Activated CD8-positive, alpha-beta T cell treated with anti-CD3 and anti-CD28 coated beads for 36 hours (primary cell): Measurements from ENCODE around the gene COL24A1. TPM values are rescaled to one million over a fixed set of nuclear protein-coding genes. Genes with fewer than 3 reads are reported as not detected.

Experiments used
- ATAC-seq: fragments of 200-7000 bp; cut with Tn5 transposase; one replicate; pipeline ENCODE4 v1.10.0; 2021; ENCODE audit warnings: mild to moderate bottlenecking, moderate library complexity
- CTCF ChIA-PET: fragments of 350-600 bp; sonication (Branson Sonifier 250); formaldehyde crosslinking; loops from one replicate; lab custom pipeline; 2021; ENCODE audit warnings: antibody characterized with exemption; lab: Charles Lee
- POLR2A ChIA-PET: fragments of 350-600 bp; sonication (Branson Sonifier 250); formaldehyde crosslinking; loops from one replicate; lab custom pipeline; 2021; ENCODE audit warnings: antibody characterized with exemption; lab: Charles Lee
- DNase-seq: peaks from one replicate; pipeline ENCODE4 v3.0.0-alpha.2; 2020
- H3K27ac Mint-ChIP-seq: one replicate; pipeline ENCODE4 v1.8.0; 2021; ENCODE audit warnings: mild to moderate bottlenecking, mixed read lengths
- H3K27me3 Mint-ChIP-seq: one replicate; pipeline ENCODE4 v1.8.0; 2021; ENCODE audit warnings: mixed read lengths
- H3K36me3 Mint-ChIP-seq: one replicate; pipeline ENCODE4 v1.8.0; 2021; ENCODE audit warnings: low read depth, mixed read lengths
- H3K4me1 Mint-ChIP-seq: one replicate; pipeline ENCODE4 v1.8.0; 2021; ENCODE audit warnings: low read depth, mixed read lengths
- H3K4me3 Mint-ChIP-seq: one replicate; pipeline ENCODE4 v1.8.0; 2021; ENCODE audit warnings: mild to moderate bottlenecking, moderate library complexity, mixed read lengths
- H3K9me3 Mint-ChIP-seq: one replicate; pipeline ENCODE4 v1.8.0; 2021; ENCODE audit warnings: mixed read lengths
- CTCF ChIP-seq: fragments of 200-600 bp; IDR thresholded peaks from one replicate; pipeline ENCODE4 v1.8.0; 2022; ENCODE audit warnings: antibody characterized with exemption, mild to moderate bottlenecking
- intact Hi-C: fragments of 100-400 bp; cut with micrococcal nuclease; formaldehyde crosslinking; loops from one replicate; pipeline ENCODE4 v1.10.0; 2022
- total RNA-seq, 2 experiments: library from RNA; stranded (reverse); gene quantifications; one replicate each; pipeline ENCODE4 v1.2.3, GENCODE V29; 2021

Gene COL24A1
- total RNA-seq, 2 experiments from 2014 or later, result not detected

- H3K27me3 Mint-ChIP-seq, result no peaks in the 10 kb centered on the region
- TF ChIP-seq CTCF, result peak; percentile 24
- no peak overlapping the region for H3K4me3 Mint-ChIP-seq
- POLR2A ChIA-PET, result interaction anchor here (1.0 kb wide), 1 partner anchor 15 kb away, joined by 3 read pairs; the partner anchor contains the start of gene ZNHIT6
- H3K4me1 Mint-ChIP-seq, result peaks cover 18% of the 10 kb centered on the region
- no peak overlapping the region for H3K27ac Mint-ChIP-seq
- H3K9me3 Mint-ChIP-seq, result no peaks in the 10 kb centered on the region
- intact Hi-C loops, result loop anchor here (10.0 kb wide), 1 partner anchor 388 kb away; no protein-coding TSS in a partner anchor
- DNase-seq, result no peak
- CTCF ChIA-PET, result interaction anchor here (0.8 to 2.1 kb wide), 7 partner anchors 9 to 384 kb away, joined by 3 to 10 read pairs (median 4); partner anchors contain the start of gene ZNHIT6
- ATAC-seq, result no peak
- peaks cover 28% of the 10 kb centered on the region for H3K36me3 Mint-ChIP-seq
These were observed 463.8 kb downstream of the COL24A1 start for GRCh38 chr1:85692730-85693314.

GRCh38 chr1:85689775-85690404 is 466.7 kb downstream of the COL24A1 start:
- H3K9me3 Mint-ChIP-seq, result no peaks in the 10 kb centered on the region
- intact Hi-C loops, result loop anchor here (10.0 kb wide), 1 partner anchor 385 kb away; no protein-coding TSS in a partner anchor
- peaks cover 14% of the 10 kb centered on the region for H3K4me1 Mint-ChIP-seq
- no peak for ATAC-seq
- no peak for TF ChIP-seq CTCF
- H3K36me3 Mint-ChIP-seq, result peaks cover 30% of the 10 kb centered on the region
- H3K27me3 Mint-ChIP-seq, result no peaks in the 10 kb centered on the region
- DNase-seq, result no peak
- CTCF ChIA-PET, result no interaction called here
- H3K27ac Mint-ChIP-seq, result no peak overlapping the region
- H3K4me3 Mint-ChIP-seq, result no peak overlapping the region
- POLR2A ChIA-PET, result no interaction called here

GRCh38 chr1:85683292-85684025 is 473.1 kb downstream of the COL24A1 start:
- Mint-ChIP-seq H3K4me3 (no peak overlapping the region), H3K36me3 (peaks cover 20% of the 10 kb centered on the region), H3K27me3 (no peaks in the 10 kb centered on the region), H3K9me3 (no peaks in the 10 kb centered on the region), H3K4me1 (peaks cover 3% of the 10 kb centered on the region), H3K27ac (no peak overlapping the region)
- DNase-seq (no peak), ATAC-seq (no peak)
- intact Hi-C loops, result loop anchor here (2.0 kb wide), 1 partner anchor 21 kb away; no protein-coding TSS in a partner anchor
- ChIA-PET POLR2A (no interaction called here), CTCF (interaction anchor here (0.6 kb wide), 1 partner anchor 53 kb away, joined by 3 read pairs; no protein-coding TSS in a partner anchor)
- TF ChIP-seq CTCF, result no peak

DNA sequence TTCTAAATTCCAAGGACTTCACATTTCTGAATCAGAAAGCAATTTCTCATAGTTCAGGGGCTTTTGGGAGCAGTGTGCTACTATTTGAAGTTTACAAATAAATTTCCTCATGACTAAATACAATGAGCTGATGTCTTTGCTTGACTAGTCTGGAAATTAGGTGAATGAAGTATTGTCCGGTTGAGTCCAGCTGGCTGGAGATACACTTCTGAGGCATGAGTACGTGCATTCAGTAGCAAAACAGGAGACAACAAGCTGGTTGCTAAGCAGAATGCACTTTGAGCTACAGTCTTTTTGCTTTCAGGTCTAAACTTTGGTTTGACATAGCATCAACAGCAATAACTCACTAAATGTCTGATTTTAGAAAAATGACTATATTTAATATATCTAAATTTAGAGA is 475.5 kb downstream of the COL24A1 start:
- H3K9me3 Mint-ChIP-seq, result no peaks in the 10 kb centered on the region
- ATAC-seq (no peak), DNase-seq (no peak)
- CTCF ChIA-PET, result interaction anchor here (1.0 kb wide), 2 partner anchors 10 to 12 kb away, joined by 4 read pairs; no protein-coding TSS in a partner anchor
- no peak for TF ChIP-seq CTCF
- no peak overlapping the region for H3K4me3 Mint-ChIP-seq
- POLR2A ChIA-PET, result no interaction called here
- H3K4me1 Mint-ChIP-seq, result peaks cover 9% of the 10 kb centered on the region
- intact Hi-C loops, result no loop called here
- H3K27me3 Mint-ChIP-seq, result no peaks in the 10 kb centered on the region
- H3K36me3 Mint-ChIP-seq, result peaks cover 22% of the 10 kb centered on the region
- H3K27ac Mint-ChIP-seq, result no peak overlapping the region

Other genes with a start within 250 kb of the COL24A1 start
- 10 to 100 TPM; 21.7 to 23.8 TPM for gene ODF2L, start 239.6 kb upstream of the COL24A1 start, total RNA-seq